H1 (cell line): ENCODE data around the gene KCNK3. TPM values are rescaled to one million over a fixed set of nuclear protein-coding genes. Genes with fewer than 3 reads are reported as not detected.
"Not testable (repeated sequence)": the region's sequence is repeated elsewhere in the genome, so short reads cannot be mapped to it uniquely, and the experiment has no call there.

Experiments
- CTCF ChIA-PET: fragments of 300-600 bp; sonication (Branson Sonifier 250); formaldehyde crosslinking; loops from one replicate; lab custom pipeline; 2021; ENCODE audit not compliant: partially characterized antibody; lab: Charles Lee
- POLR2A ChIA-PET: fragments of 300-600 bp; sonication (Branson Sonifier 250); formaldehyde crosslinking; loops from one replicate; lab custom pipeline; 2021; ENCODE audit warnings: inconsistent platforms; ENCODE audit not compliant: partially characterized antibody; lab: Charles Lee
- DNase-seq, 2 experiments: peaks; one replicate each; pipeline versions ENCODE4 v3.0.0 to v3.0.0-alpha.2; 2010 to 2022; ENCODE audit warnings: low spot score in 2 of 2, low read depth in 1 of 2, mixed read lengths in 1 of 2
- FAIRE-seq: peaks from 2 replicates; lab custom pipeline; 2011; peaks lifted over from hg19 to GRCh38; lab: Jason Lieb, UNC
- H2AFZ ChIP-seq: 2 replicates; pipeline ENCODE4 v1.8.1; 2012; ENCODE audit warnings: low read length, inconsistent platforms
- H2AK5ac ChIP-seq: 2 replicates; pipeline ENCODE4 v1.6.1; 2013; ENCODE audit warnings: low read depth, low read length
- H2BK120ac ChIP-seq: replicated peaks from 2 replicates; pipeline ENCODE3; 2013; ENCODE audit warnings: low read depth, low read length, inconsistent platforms
- H2BK12ac ChIP-seq: 2 replicates; pipeline ENCODE4 v1.6.1; 2013; ENCODE audit warnings: low read depth, low read length
- H2BK15ac ChIP-seq: 2 replicates; pipeline ENCODE4 v1.6.1; 2013; ENCODE audit warnings: low read length
- H2BK20ac ChIP-seq: 2 replicates; pipeline ENCODE4 v1.6.1; 2013; ENCODE audit warnings: low read length
- H2BK5ac ChIP-seq: 2 replicates; pipeline ENCODE4 v1.6.1; 2013; ENCODE audit warnings: low read depth, low read length
- H3K14ac ChIP-seq: 2 replicates; pipeline ENCODE4 v1.6.1; 2013; ENCODE audit warnings: inconsistent platforms; ENCODE audit not compliant: insufficient read length
- H3K18ac ChIP-seq: 2 replicates; pipeline ENCODE4 v1.6.1; 2013; ENCODE audit warnings: low read length; ENCODE audit errors: extremely low read depth
- H3K23ac ChIP-seq: 2 replicates; pipeline ENCODE4 v1.6.1; 2013; ENCODE audit warnings: inconsistent platforms; ENCODE audit not compliant: insufficient read length
- H3K23me2 ChIP-seq: 2 replicates; pipeline ENCODE4 v1.6.1; 2013; ENCODE audit warnings: low read depth, low read length
- H3K27ac ChIP-seq: 2 replicates; pipeline ENCODE4 v1.6.1; 2011; ENCODE audit warnings: low read depth, low read length, inconsistent platforms
- H3K27me3 ChIP-seq, 4 experiments: replicated peaks in 1 of 4; 1 replicate in 1 of 4; 2 replicates in 3 of 4; pipeline versions ENCODE4 v1.6.1 to v1.8.1; 2011 to 2013; ENCODE audit warnings: low read length in 3 of 4, mild to moderate bottlenecking in 3 of 4, inconsistent platforms in 2 of 4, mixed read lengths in 2 of 4, moderate library complexity in 1 of 4; ENCODE audit not compliant: control insufficient read depth in 3 of 4, insufficient read depth in 3 of 4; ENCODE audit errors: extremely low read depth in 1 of 4
- H3K36me3 ChIP-seq, 4 experiments: 2 replicates each; pipeline versions ENCODE4 v1.6.1 to v1.8.1; 2011 to 2013; ENCODE audit warnings: mild to moderate bottlenecking in 4 of 4, low read length in 3 of 4, moderate library complexity in 2 of 4, control low read depth in 1 of 4, inconsistent platforms in 1 of 4; ENCODE audit not compliant: insufficient read depth in 4 of 4, control insufficient read depth in 2 of 4
- H3K4ac ChIP-seq: replicated peaks from 2 replicates; pipeline ENCODE3; 2013; ENCODE audit warnings: low read length, low read depth, mixed read lengths, inconsistent platforms; ENCODE audit not compliant: insufficient read length
- H3K4me1 ChIP-seq, 4 experiments: replicated peaks in 1 of 4; 1 replicate in 1 of 4; 2 replicates in 3 of 4; pipeline versions ENCODE4 v1.6.1 to v1.8.1; 2011 to 2013; ENCODE audit warnings: low read length in 3 of 4, inconsistent platforms in 2 of 4, mixed read lengths in 1 of 4; ENCODE audit not compliant: insufficient read depth in 4 of 4, control insufficient read depth in 3 of 4
- H3K4me2 ChIP-seq, 2 experiments: 2 replicates each; pipeline versions ENCODE4 v1.6.1 to v1.8.1; 2011 to 2013; ENCODE audit warnings: low read depth in 2 of 2, low read length in 2 of 2, control low read depth in 1 of 2, inconsistent platforms in 1 of 2, mild to moderate bottlenecking in 1 of 2; ENCODE audit not compliant: insufficient read depth in 1 of 2
- H3K4me3 ChIP-seq, 4 experiments: fragments of 200-600, 300-600 bp in 1 of 4; sonication (generic), shearing (Covaris generic), sonication (Bioruptor Twin) in 1 of 4; 2 replicates each; pipeline versions ENCODE4 v1.5.1 to v1.8.1; 2011 to 2016; ENCODE audit warnings: low read length in 4 of 4, low read depth in 3 of 4, control low read depth in 2 of 4, inconsistent platforms in 2 of 4, mild to moderate bottlenecking in 2 of 4, mixed read lengths in 1 of 4, moderate library complexity in 1 of 4; ENCODE audit not compliant: insufficient read depth in 2 of 4; ENCODE audit errors: extremely low read depth in 1 of 4
- H3K56ac ChIP-seq: replicated peaks from 2 replicates; pipeline ENCODE3; 2013; ENCODE audit warnings: low read depth, mild to moderate bottlenecking, mixed read lengths, low read length, inconsistent platforms; ENCODE audit not compliant: insufficient read length
- H3K79me1 ChIP-seq: 2 replicates; pipeline ENCODE4 v1.6.1; 2013; ENCODE audit warnings: low read depth, low read length, control low read depth
- H3K79me2 ChIP-seq, 2 experiments: 2 replicates each; pipeline versions ENCODE4 v1.6.1 to v1.8.1; 2012 to 2013; ENCODE audit warnings: low read length in 2 of 2, mild to moderate bottlenecking in 2 of 2, inconsistent platforms in 1 of 2; ENCODE audit not compliant: insufficient read depth in 2 of 2, control insufficient read depth in 1 of 2
- H3K9ac ChIP-seq, 4 experiments: replicated peaks in 1 of 4; 1 replicate in 1 of 4; 2 replicates in 3 of 4; pipeline versions ENCODE4 v1.6.1 to v1.8.1; 2011 to 2013; ENCODE audit warnings: low read depth in 3 of 4, low read length in 3 of 4, control low read depth in 2 of 4, mild to moderate bottlenecking in 2 of 4, moderate library complexity in 2 of 4, inconsistent platforms in 1 of 4; ENCODE audit errors: extremely low read depth in 1 of 4
- H3K9me3 ChIP-seq, 2 experiments: 2 replicates each; pipeline versions ENCODE4 v1.6.1 to v1.8.1; 2012 to 2013; ENCODE audit warnings: mild to moderate bottlenecking in 2 of 2, moderate library complexity in 2 of 2, control low read depth in 1 of 2, inconsistent platforms in 1 of 2, low read depth in 1 of 2, low read length in 1 of 2, mixed read lengths in 1 of 2; ENCODE audit not compliant: insufficient read depth in 2 of 2
- H4K20me1 ChIP-seq, 2 experiments: replicated peaks in 1 of 2; 2 replicates each; pipeline versions ENCODE3 to v1.8.1; 2011 to 2013; ENCODE audit warnings: inconsistent platforms in 2 of 2, low read length in 2 of 2, mild to moderate bottlenecking in 1 of 2; ENCODE audit not compliant: insufficient read depth in 2 of 2, control insufficient read depth in 1 of 2
- H4K5ac ChIP-seq: 2 replicates; pipeline ENCODE4 v1.6.1; 2013; ENCODE audit warnings: low read length, low read depth, mixed read lengths, inconsistent platforms; ENCODE audit not compliant: insufficient read length
- H4K8ac ChIP-seq: 2 replicates; pipeline ENCODE4 v1.8.0; 2013; ENCODE audit warnings: mild to moderate bottlenecking, moderate library complexity, low read length, inconsistent platforms; ENCODE audit not compliant: insufficient read depth; ENCODE audit errors: extremely low read depth
- H4K91ac ChIP-seq: replicated peaks from 2 replicates; pipeline ENCODE3; 2013; ENCODE audit warnings: low read length, mixed read lengths, inconsistent platforms; ENCODE audit not compliant: insufficient read length
- WGBS, 2 experiments: shearing (Covaris generic) in 1 of 2; methylation state at CpG; one replicate each; pipeline versions ENCODE4 v1.1.6 to v1.1.7; 2013 to 2015; ENCODE audit warnings: low lambda C conversion rate in 2 of 2, mixed read lengths in 2 of 2, inconsistent platforms in 1 of 2, low coverage in 1 of 2, missing lambda C conversion rate in 1 of 2; ENCODE audit not compliant: insufficient replicate concordance in 2 of 2, insufficient coverage in 1 of 2, insufficient read length in 1 of 2; ENCODE audit errors: extremely low coverage in 1 of 2, missing lambda C conversion rate in 1 of 2; 5-methylcytosine and 5-hydroxymethylcytosine counted together
- polyA plus RNA-seq, 7 experiments: library from polyadenylated mRNA; depleted of rRNA in 3 of 7; stranded (reverse) in 5 of 7; unstranded in 2 of 7; fragments of >200 nt in 5 of 7; fragments of 200-250 nt in 2 of 7; gene quantifications; 1 replicate in 5 of 7; 2 replicates in 1 of 7; 4 replicates in 1 of 7; pipeline versions ENCODE4 v1.2.1 to v1.2.3, GENCODE V29; 2011 to 2013; ENCODE audit warnings: missing spikeins in 2 of 7, mixed read lengths in 2 of 7
- total RNA-seq: library from RNA; stranded (reverse); fragmentation: NEBNext Ultra II Directional; extraction: Animal tissue kit (Norgen Biotek cat#: 25700); gene quantifications from 2 replicates; pipeline ENCODE4 v1.2.1, GENCODE V29; 2021

The KCNK3 gene
- total and polyA plus RNA-seq, 2 of the 8 experiments (the other 6 are each of a cell fraction or from before 2014, with no cell fraction given), result 0.29 to 0.30 TPM

GRCh38 chr2:26750467-26750866 lies 57.9 kb downstream of the KCNK3 start:
- Histone ChIP-seq H3K4me2 (peak overlapping the region; percentile 43 to 70), H3K4me1 (peaks cover 5 to 15% (median 8%) of the 10 kb centered on the region in 4 experiments; a peak in 6 of 7 replicates), H3K27me3 (peaks cover 0 to 15% (median 12%) of the 10 kb centered on the region in 4 experiments; a peak in 6 of 7 replicates), H3K4me3 (peak overlapping the region in 1 of 4 experiments; percentile 41; a peak in 3 of 8 replicates)
- not testable (repeated sequence) for H3K36me3 ChIP-seq, H2BK12ac ChIP-seq, H3K18ac ChIP-seq, H4K20me1 ChIP-seq, H4K8ac ChIP-seq, H2BK5ac ChIP-seq, H3K4ac ChIP-seq, H3K23me2 ChIP-seq, H3K23ac ChIP-seq, H2BK15ac ChIP-seq, H2AK5ac ChIP-seq, H3K14ac ChIP-seq, H2BK120ac ChIP-seq, H3K9me3 ChIP-seq, H3K27ac ChIP-seq, H4K5ac ChIP-seq, H2BK20ac ChIP-seq, FAIRE-seq, H4K91ac ChIP-seq, H3K79me2 ChIP-seq, H3K56ac ChIP-seq, H3K9ac ChIP-seq, H3K79me1 ChIP-seq, H2AFZ ChIP-seq, DNase-seq
- ChIA-PET CTCF (interaction anchor here (1.4 kb wide), 1 partner anchor 14 kb away, joined by 3 read pairs; no protein-coding TSS in a partner anchor), POLR2A (interaction anchor here (0.9 kb wide), 1 partner anchor 19 kb away, joined by 3 read pairs; no protein-coding TSS in a partner anchor)
- WGBS, 2 experiments, result 15% methylated on average over 9 of the region's 11 CpGs; no CpG with 5 or more reads in 1 of the 2 experiments
